ENCODE data around the gene ACTN2. TPM values are rescaled to one million over a fixed set of nuclear protein-coding genes. Genes with fewer than 3 reads are reported as not detected.

ACTN2 gene
- total RNA-seq, 1 experiment from 2014 or later, result 0.49 TPM

DNA sequence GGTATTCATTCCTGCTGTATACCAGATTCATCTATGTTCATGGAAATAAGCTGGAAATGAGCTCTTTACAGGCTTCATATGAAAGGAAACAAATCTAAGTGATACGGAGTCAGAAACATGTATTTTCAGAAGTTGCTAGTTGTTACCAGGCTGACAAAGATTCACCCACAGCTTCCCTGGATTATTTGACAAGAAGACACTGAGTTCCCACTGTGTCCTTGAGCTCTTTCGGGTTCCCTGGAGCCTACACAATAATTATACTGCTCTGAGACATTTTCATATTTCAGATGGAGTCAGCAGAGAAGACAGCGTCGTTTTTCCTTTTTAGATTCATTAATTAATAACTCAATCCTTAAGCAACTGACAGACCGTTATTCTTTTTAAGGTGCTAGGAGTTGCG, 79.5 kb downstream of the ACTN2 start:
- CTCF ChIA-PET, result interaction anchor here (0.5 kb wide), 1 partner anchor 157 kb away, joined by 4 read pairs; no protein-coding TSS in a partner anchor
- no TSS peak for BruUV-seq (replicated peaks)
- Histone ChIP-seq H3K36me3 (ENCODE audit: control insufficient read depth, insufficient read depth, low read length) (no peaks in the 10 kb centered on the region), H3K9me3 (ENCODE audit: control insufficient read depth, insufficient read depth, low read depth, low read length) (no peaks in the 10 kb centered on the region), H3K27me3 (ENCODE audit: control insufficient read depth, insufficient read depth, low read length) (no peaks in the 10 kb centered on the region), H3K4me1 (ENCODE audit: control insufficient read depth, insufficient read depth, low read length) (no peaks in the 10 kb centered on the region; the same call in 1 of the 2 replicates), H3K4me3 (ENCODE audit: low read depth in 2 of 2, low read length in 2 of 2) (no peak overlapping the region), H3K27ac (ENCODE audit: low read length) (no peak overlapping the region)
- intact Hi-C loops (cut with micrococcal nuclease; ENCODE audit: unreplicated experiment) (loop anchor here (10.0 kb wide), 1 partner anchor 799 kb away; no protein-coding TSS in a partner anchor), in situ Hi-C loops (cut with HindIII; ENCODE audit: low pct_unique_long_range_greater_than_20kb, low sequenced_read_pairs) (no loop called here)
- ATAC-seq (no peak), DNase-seq (ENCODE audit: low read depth, low spot score) (no peak)
- POLR2A ChIA-PET, result no interaction called here
- TF ChIP-seq, protein P1, sequence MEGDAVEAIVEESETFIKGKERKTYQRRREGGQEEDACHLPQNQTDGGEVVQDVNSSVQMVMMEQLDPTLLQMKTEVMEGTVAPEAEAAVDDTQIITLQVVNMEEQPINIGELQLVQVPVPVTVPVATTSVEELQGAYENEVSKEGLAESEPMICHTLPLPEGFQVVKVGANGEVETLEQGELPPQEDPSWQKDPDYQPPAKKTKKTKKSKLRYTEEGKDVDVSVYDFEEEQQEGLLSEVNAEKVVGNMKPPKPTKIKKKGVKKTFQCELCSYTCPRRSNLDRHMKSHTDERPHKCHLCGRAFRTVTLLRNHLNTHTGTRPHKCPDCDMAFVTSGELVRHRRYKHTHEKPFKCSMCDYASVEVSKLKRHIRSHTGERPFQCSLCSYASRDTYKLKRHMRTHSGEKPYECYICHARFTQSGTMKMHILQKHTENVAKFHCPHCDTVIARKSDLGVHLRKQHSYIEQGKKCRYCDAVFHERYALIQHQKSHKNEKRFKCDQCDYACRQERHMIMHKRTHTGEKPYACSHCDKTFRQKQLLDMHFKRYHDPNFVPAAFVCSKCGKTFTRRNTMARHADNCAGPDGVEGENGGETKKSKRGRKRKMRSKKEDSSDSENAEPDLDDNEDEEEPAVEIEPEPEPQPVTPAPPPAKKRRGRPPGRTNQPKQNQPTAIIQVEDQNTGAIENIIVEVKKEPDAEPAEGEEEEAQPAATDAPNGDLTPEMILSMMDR (IDR thresholded peaks at IDR 0.05), result no peak
- TF ChIP-seq TCF7L2 (IDR thresholded peaks at IDR 0.05; ENCODE audit: low read depth, low read length) (no peak), POLR2AphosphoS5 (IDR thresholded peaks at IDR 0.05; ENCODE audit: low read depth, low read length) (no peak), SIN3A (IDR thresholded peaks at IDR 0.05; ENCODE audit: borderline replicate concordance, insufficient read depth, low read depth, low read length) (no peak)
- TF ChIP-seq, protein P2, sequence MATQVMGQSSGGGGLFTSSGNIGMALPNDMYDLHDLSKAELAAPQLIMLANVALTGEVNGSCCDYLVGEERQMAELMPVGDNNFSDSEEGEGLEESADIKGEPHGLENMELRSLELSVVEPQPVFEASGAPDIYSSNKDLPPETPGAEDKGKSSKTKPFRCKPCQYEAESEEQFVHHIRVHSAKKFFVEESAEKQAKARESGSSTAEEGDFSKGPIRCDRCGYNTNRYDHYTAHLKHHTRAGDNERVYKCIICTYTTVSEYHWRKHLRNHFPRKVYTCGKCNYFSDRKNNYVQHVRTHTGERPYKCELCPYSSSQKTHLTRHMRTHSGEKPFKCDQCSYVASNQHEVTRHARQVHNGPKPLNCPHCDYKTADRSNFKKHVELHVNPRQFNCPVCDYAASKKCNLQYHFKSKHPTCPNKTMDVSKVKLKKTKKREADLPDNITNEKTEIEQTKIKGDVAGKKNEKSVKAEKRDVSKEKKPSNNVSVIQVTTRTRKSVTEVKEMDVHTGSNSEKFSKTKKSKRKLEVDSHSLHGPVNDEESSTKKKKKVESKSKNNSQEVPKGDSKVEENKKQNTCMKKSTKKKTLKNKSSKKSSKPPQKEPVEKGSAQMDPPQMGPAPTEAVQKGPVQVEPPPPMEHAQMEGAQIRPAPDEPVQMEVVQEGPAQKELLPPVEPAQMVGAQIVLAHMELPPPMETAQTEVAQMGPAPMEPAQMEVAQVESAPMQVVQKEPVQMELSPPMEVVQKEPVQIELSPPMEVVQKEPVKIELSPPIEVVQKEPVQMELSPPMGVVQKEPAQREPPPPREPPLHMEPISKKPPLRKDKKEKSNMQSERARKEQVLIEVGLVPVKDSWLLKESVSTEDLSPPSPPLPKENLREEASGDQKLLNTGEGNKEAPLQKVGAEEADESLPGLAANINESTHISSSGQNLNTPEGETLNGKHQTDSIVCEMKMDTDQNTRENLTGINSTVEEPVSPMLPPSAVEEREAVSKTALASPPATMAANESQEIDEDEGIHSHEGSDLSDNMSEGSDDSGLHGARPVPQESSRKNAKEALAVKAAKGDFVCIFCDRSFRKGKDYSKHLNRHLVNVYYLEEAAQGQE (IDR thresholded peaks at IDR 0.05; ENCODE audit: insufficient read depth in 1 of 2, low read depth in 2 of 2, low read length in 1 of 2), result no peak

DNA sequence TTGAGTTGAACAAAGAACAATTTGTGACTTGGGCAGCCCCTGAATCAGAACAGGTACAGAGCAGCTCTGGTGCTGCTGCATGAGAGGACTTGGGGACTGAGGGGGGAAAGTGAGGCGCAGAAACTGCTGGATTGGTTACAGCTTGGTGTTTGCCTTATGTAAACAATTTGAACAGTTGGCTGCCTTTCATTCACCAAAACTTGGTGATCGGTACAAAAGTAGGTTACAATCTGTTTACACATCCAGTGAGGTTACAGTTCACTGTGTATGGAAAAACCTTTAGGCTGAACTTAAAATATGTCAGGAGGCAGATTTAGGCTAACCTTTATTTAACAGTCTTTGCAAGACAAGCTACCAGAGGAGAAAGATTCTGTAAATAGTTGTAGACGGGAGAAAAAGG, 80.2 kb downstream of the ACTN2 start:
- Histone ChIP-seq H3K27me3 (ENCODE audit: control insufficient read depth, insufficient read depth, low read length) (no peaks in the 10 kb centered on the region), H3K4me3 (ENCODE audit: low read depth in 2 of 2, low read length in 2 of 2) (no peak overlapping the region), H3K27ac (ENCODE audit: low read length) (no peak overlapping the region), H3K4me1 (ENCODE audit: control insufficient read depth, insufficient read depth, low read length) (no peaks in the 10 kb centered on the region; the same call in 1 of the 2 replicates), H3K36me3 (ENCODE audit: control insufficient read depth, insufficient read depth, low read length) (no peaks in the 10 kb centered on the region), H3K9me3 (ENCODE audit: control insufficient read depth, insufficient read depth, low read depth, low read length) (no peaks in the 10 kb centered on the region)
- TF ChIP-seq, protein P2 (IDR thresholded peaks at IDR 0.05; ENCODE audit: insufficient read depth in 1 of 2, low read depth in 2 of 2, low read length in 1 of 2), result no peak
- TF ChIP-seq TCF7L2 (IDR thresholded peaks at IDR 0.05; ENCODE audit: low read depth, low read length), result no peak
- in situ Hi-C loops (cut with HindIII; ENCODE audit: low pct_unique_long_range_greater_than_20kb, low sequenced_read_pairs), result no loop called here
- intact Hi-C loops (cut with micrococcal nuclease; ENCODE audit: unreplicated experiment), result loop anchor here (10.0 kb wide), 1 partner anchor 798 kb away; no protein-coding TSS in a partner anchor
- DNase-seq (ENCODE audit: low read depth, low spot score), result no peak
- ATAC-seq, result no peak
- ChIA-PET CTCF (interaction anchor here (0.5 kb wide), 1 partner anchor 158 kb away, joined by 4 read pairs; no protein-coding TSS in a partner anchor), POLR2A (no interaction called here)
- BruUV-seq (replicated peaks), result no TSS peak
